Gastrocnemius medialis (tissue), 4 donors: Measurements from ENCODE around the gene CA10.

Source experiments
- POLR2A ChIP-seq, 2 donors: fragments of 450-650 bp; IDR thresholded peaks; one replicate each; pipeline ENCODE4 v1.6.1; 2017; ENCODE audit warnings: antibody characterized with exemption in 2 of 2, mild to moderate bottlenecking in 2 of 2, moderate library complexity in 2 of 2
- TF ChIP-seq, protein P1 (sequence below), 5 experiments: fragments of 450-650 bp in 3 of 5; fragments of 200-600 bp in 2 of 5; sonication (generic) in 2 of 5; IDR thresholded peaks in 4 of 5; conservative IDR thresholded peaks in 1 of 5; 1 replicate in 4 of 5; 2 replicates in 1 of 5; pipeline ENCODE4 v1.5.1; 2016 to 2019; ENCODE audit warnings: antibody characterized with exemption in 5 of 5, mild to moderate bottlenecking in 3 of 5, moderate library complexity in 3 of 5

DNA sequence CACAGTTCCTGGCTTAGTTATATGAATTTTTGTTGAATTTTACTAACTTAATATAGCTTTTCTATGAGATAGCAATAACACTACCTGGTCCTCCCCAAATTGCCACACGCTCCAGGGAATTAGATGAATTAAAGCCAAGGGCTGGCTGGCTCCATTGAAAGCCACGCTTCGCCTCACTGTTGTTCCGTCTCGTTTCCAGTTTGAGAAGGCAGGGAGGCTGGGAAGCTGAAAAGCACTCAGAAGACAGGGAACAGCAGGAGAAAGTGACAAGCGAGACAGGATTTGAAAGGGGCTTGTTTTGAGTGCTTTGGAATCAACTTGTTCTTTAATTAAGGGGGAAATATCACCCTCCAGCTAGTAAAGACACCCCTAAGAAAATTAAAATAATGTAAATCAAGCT is 425.3 kb downstream of the CA10 start:
- TF ChIP-seq POLR2A (IDR thresholded peaks at IDR 0.05): no peak
- TF ChIP-seq, protein P1, sequence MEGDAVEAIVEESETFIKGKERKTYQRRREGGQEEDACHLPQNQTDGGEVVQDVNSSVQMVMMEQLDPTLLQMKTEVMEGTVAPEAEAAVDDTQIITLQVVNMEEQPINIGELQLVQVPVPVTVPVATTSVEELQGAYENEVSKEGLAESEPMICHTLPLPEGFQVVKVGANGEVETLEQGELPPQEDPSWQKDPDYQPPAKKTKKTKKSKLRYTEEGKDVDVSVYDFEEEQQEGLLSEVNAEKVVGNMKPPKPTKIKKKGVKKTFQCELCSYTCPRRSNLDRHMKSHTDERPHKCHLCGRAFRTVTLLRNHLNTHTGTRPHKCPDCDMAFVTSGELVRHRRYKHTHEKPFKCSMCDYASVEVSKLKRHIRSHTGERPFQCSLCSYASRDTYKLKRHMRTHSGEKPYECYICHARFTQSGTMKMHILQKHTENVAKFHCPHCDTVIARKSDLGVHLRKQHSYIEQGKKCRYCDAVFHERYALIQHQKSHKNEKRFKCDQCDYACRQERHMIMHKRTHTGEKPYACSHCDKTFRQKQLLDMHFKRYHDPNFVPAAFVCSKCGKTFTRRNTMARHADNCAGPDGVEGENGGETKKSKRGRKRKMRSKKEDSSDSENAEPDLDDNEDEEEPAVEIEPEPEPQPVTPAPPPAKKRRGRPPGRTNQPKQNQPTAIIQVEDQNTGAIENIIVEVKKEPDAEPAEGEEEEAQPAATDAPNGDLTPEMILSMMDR (IDR thresholded peaks at IDR 0.05 in 4 of 5, conservative IDR thresholded peaks at IDR 0.05 in 1 of 5): no peak
